Left ventricle myocardium superior (tissue), 1 donor: ENCODE measurements around the gene NELFE. TPM values are rescaled to one million over a fixed set of nuclear protein-coding genes. Genes with fewer than 3 reads are reported as not detected.
"Not testable (repeated sequence)": the region's sequence is repeated elsewhere in the genome, so short reads cannot be mapped to it uniquely, and the experiment has no call there.

Experiments
- ATAC-seq: fragments of 200-7000 bp; cut with Tn5 transposase; one replicate; pipeline ENCODE4 v1.9.1; 2020; ENCODE audit warnings: mild to moderate bottlenecking, moderate library complexity
- DNase-seq: peaks from one replicate; pipeline ENCODE4 v3.0.0-alpha.2; 2020
- intact Hi-C: fragments of 100-400 bp; cut with micrococcal nuclease; formaldehyde crosslinking; loops from one replicate; pipeline ENCODE4 v1.11.0; 2022
- total RNA-seq: library from RNA; stranded (reverse); fragmentation: NEBNext Ultra II Directional; extraction: Animal tissue kit (Norgen Biotek cat#: 25700); gene quantifications from one replicate; pipeline ENCODE4 v1.2.1, GENCODE V29; 2021
- donor health status: DM: no; HTN: yes; CAD: no; lungs with severe emphysema.

Gene NELFE
- total RNA-seq, 1 donor from 2014 or later, result 42.0 TPM

- DNase-seq (no peak), ATAC-seq (no peak)
- intact Hi-C loops, result no loop called here
Measured at GRCh38 chr6:31954511-31954910, 4.3 kb downstream of the NELFE start.

GRCh38 chr6:31952890-31953289 is 5.9 kb downstream of the NELFE start:
- ATAC-seq (no peak), DNase-seq (no peak)
- intact Hi-C loops, result no loop called here

DNA sequence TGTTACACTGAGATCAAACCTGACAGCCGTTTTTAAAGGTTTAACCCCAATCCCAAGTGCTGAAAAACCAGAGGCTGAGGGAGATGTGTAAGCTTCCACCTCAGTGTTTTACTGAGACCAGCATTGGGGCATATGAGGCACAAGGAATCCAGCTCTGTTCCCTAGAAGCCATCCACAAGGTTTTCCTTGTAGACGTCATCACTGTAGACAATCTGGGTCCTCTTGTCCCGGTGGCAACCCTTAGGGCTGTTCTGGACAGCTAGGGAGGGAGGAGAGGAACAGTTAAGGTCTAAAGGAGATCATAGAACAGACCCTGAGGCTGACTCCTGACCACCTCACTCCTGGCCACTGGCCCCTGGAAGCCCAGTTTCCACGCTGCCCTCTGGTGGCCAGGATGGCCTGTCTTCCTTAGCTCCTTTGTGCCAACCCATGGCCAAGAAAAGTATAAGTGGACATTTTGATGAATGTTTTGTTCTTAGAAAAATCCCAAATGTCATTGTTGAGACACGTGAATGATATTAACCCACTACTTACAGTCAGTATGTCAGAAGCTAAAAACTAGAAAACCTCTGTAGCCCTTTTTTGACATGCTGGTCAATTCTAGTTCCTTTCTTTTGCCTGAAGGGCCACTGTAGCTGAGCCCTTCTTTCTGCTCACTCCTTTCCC is 6.5 kb downstream of the NELFE start:
- peak; percentile 79 for DNase-seq
- peak; percentile 76 for ATAC-seq
- intact Hi-C loops, result no loop called here

DNA sequence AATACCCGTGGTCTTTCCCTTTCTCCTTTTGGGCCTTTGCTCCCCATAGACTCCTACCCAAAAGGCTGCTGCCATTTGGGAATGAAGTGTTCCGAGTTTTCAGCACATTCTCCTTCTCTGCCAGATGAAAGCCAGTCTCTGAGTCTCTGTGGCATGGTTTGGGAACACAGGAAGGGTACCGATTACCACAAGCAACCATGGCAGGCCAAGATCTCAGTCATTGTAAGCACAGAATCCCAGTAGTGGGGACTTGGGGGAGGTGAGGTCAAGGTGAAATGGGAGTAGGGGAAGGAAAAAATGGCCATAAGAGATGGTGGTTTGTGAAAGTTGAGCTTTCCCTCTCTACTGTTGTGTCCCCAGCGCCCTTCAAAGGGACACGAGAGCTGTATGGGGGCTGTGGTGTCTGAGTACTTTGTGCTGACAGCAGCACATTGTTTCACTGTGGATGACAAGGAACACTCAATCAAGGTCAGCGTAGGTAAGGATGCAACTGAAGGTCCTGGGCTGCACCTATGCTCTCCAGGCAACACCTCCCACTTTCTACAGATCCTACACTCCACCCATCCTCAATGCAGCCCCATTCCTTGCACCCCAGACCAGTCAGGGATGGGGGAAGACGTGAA is 8.7 kb downstream of the NELFE start:
- ATAC-seq, result no peak
- DNase-seq, result no peak
- intact Hi-C loops, result no loop called here

DNA sequence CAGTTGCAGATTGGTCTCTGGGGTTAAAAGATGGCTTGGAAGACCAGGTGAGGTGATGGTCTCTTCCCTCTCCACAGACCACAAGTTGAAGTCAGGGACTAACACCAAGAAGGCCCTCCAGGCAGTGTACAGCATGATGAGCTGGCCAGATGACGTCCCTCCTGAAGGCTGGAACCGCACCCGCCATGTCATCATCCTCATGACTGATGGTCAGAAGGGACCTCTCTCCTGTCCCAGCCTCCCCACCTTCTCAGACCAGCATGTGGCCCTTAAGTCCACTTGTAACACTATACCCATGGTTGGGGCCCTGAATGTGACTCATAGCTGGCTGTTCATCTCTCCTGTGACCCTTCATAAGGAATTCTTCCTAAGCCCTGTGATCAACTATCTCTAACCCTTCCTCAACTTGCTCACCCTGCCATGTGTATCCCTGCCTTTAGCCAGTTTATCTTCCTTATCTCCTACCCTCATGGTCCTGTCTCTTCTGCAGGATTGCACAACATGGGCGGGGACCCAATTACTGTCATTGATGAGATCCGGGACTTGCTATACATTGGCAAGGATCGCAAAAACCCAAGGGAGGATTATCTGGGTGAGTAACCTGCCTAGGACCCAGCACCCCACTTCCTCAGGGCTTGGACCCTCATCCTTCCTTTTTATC is 9.9 kb downstream of the NELFE start:
- ATAC-seq (no peak), DNase-seq (no peak)
- intact Hi-C loops, result no loop called here

DNA sequence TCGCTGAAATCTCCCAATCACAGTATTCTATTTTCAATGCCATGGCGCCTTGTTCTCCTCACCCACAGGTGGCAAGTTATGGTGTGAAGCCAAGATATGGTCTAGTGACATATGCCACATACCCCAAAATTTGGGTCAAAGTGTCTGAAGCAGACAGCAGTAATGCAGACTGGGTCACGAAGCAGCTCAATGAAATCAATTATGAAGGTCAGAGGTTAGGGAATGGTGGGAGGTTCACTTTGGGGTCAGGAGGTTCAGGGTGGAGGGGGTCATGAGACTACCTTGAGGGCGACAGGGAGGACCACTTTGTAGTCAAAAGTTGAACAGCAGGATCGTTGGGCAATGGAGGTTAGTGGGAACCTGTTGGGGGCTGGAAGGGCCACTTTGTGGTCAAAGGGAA is 10.5 kb downstream of the NELFE start:
- ATAC-seq (no peak), DNase-seq (no peak)
- intact Hi-C loops, result no loop called here

GRCh38 chr6:31947864-31948263 is 10.9 kb downstream of the NELFE start:
- intact Hi-C loops, result no loop called here
- no peak for ATAC-seq
- DNase-seq, result no peak

DNA sequence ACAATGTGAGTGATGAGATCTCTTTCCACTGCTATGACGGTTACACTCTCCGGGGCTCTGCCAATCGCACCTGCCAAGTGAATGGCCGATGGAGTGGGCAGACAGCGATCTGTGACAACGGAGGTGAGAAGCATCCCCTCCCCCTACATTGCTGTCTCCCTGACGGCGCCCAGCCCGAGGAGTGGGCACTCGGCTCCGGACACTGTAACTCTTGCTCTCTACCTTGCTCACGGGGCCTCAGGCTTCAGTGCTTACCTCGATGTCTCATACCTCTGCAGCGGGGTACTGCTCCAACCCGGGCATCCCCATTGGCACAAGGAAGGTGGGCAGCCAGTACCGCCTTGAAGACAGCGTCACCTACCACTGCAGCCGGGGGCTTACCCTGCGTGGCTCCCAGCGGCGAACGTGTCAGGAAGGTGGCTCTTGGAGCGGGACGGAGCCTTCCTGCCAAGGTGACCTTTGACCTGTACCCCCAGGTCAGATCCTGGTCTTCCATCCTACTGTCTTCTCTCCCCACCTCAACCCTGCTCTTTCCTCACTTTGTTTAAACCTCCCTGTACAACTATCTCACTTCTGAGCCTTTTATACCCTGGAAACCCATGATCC is 11.6 kb downstream of the NELFE start:
- intact Hi-C loops, result no loop called here
- no peak for DNase-seq
- ATAC-seq, result no peak

- ATAC-seq (no peak), DNase-seq (no peak)
- intact Hi-C loops, result no loop called here
Measured at GRCh38 chr6:31946370-31946885, 12.3 kb downstream of the NELFE start.

- peak; percentile 73 for DNase-seq
- intact Hi-C loops, result no loop called here
- peak; percentile 86 for ATAC-seq
Measured at GRCh38 chr6:31945507-31946369, 13.0 kb downstream of the NELFE start, which contains the start of gene CFB. Gene CFB, plus strand, starts transcription at chr6:31946095. Its CDS starts 127 bp downstream, at chr6:31946222.

- ATAC-seq (no peak), DNase-seq (no peak)
- intact Hi-C loops, result no loop called here
Measured at GRCh38 chr6:31945154-31945506, 13.6 kb downstream of the NELFE start.

DNA sequence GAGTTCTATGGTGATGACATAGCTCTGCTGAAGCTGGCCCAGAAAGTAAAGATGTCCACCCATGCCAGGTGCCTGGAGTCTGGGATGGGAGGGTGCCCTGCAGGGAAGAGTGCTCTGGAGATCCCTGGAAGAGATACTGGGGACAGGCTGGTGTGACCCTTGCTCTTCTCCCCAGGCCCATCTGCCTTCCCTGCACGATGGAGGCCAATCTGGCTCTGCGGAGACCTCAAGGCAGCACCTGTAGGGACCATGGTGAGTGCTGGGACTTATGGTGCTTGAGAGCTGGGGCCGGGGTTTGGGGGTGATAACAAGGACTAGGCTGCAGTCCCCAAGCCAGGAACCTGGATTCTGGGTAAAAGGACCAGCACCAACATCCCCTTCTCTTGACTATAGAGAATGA is 15.0 kb downstream of the NELFE start:
- intact Hi-C loops, result no loop called here
- ATAC-seq (no peak), DNase-seq (no peak)

DNA sequence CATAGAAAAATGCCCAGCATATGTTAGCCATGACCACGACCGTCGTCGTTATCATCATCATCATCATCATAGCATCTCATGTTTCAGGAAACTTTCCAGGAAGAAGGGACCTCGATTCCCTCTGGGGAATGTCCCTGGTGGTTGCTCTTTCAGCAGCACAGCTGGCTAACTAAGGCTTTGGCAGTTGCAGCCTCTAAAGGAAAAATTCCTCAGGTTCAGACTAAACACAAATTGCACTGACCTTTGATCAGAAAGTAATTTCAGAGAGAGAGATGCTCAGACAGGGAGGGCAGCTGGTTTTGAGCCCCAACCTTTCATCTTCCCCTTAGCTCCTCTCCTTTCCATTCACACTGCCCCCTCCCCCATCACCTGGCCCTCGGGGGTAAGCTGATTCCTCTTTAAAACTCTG is 18.5 kb downstream of the NELFE start:
- DNase-seq (no peak), ATAC-seq (no peak)
- intact Hi-C loops, result no loop called here

DNA sequence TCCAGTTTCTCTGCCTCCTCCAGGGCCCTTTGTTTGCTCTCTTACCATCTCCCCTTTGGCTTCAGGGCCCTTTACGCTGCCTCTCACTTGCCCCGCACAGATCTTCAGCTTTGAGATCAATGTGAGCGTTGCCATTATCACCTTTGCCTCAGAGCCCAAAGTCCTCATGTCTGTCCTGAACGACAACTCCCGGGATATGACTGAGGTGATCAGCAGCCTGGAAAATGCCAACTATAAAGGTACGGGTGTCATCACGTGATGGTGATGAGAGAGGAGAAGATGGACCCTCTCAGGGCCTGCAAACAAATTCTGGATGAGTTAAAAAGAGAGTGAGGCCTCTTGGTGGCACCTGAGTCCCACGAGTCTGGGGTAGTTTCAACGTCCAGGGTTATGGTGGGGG is 22.9 kb downstream of the NELFE start:
- DNase-seq, result no peak
- intact Hi-C loops, result no loop called here
- ATAC-seq, result no peak

DNA sequence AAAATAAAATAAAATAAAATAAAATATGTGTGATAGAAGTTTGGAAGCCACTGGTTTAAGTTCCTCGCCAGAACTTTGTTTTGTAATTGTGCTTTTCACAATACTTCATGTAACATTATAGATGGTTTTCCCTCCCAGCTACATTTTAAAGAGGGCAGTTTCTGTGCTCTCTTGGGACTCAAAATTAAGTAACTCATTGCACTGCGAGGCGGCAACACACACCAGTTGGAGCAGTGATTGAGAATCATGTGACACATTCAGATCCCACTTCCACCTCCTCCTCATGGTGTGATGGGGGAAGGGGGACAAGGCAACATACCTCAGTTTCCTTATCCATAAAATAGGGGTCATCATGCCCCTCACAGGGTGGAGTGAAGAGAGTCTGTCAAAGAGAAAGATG is 23.8 kb downstream of the NELFE start:
- ATAC-seq (no peak), DNase-seq (no peak)
- intact Hi-C loops, result no loop called here

DNA sequence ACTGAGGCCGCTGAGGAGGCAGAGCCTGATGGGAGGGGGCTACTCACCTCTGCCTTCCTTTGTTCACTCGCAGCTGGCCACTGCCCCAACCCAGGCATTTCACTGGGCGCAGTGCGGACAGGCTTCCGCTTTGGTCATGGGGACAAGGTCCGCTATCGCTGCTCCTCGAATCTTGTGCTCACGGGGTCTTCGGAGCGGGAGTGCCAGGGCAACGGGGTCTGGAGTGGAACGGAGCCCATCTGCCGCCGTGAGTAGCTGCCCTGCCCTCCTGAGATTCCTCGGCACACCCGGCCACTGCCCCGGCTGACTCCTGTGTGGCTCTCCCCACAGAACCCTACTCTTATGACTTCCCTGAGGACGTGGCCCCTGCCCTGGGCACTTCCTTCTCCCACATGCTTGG is 25.2 kb downstream of the NELFE start:
- ATAC-seq (no peak), DNase-seq (no peak)
- intact Hi-C loops, result no loop called here

- DNase-seq, intact Hi-C loops, ATAC-seq: not testable (repeated sequence)
Measured at GRCh38 chr6:31932137-31932536, 26.6 kb downstream of the NELFE start.

- intact Hi-C loops, result no loop called here
- ATAC-seq (no peak), DNase-seq (no peak)
Measured at GRCh38 chr6:31930962-31931361, 27.8 kb downstream of the NELFE start.

- DNase-seq (no peak), ATAC-seq (no peak)
- intact Hi-C loops, result no loop called here
Measured at GRCh38 chr6:31928672-31928939, 30.2 kb downstream of the NELFE start.
